Ishikawa (cell line): ENCODE measurements around the gene ZBTB18.
A peak's percentile ranks its signal among the peaks of the same experiment; 100 is the strongest.

ENCODE experiments used
- CEBPB ChIP-seq: IDR thresholded peaks from 2 replicates; pipeline ENCODE4 v1.6.1; 2012
- CREB1 ChIP-seq: IDR thresholded peaks from 2 replicates; pipeline ENCODE4 v1.6.1; 2012; ENCODE audit warnings: low read depth
- EGR1 ChIP-seq: IDR thresholded peaks from 2 replicates; pipeline ENCODE4 v1.6.1; 2012
- EP300 ChIP-seq: IDR thresholded peaks from 2 replicates; pipeline ENCODE4 v1.6.1; 2012; ENCODE audit warnings: borderline replicate concordance
- FOXM1 ChIP-seq: IDR thresholded peaks from 2 replicates; pipeline ENCODE4 v1.6.1; 2012; ENCODE audit warnings: low read depth, borderline replicate concordance
- NFIC ChIP-seq: IDR thresholded peaks from 2 replicates; pipeline ENCODE4 v1.6.1; 2012
- RAD21 ChIP-seq: IDR thresholded peaks from 2 replicates; pipeline ENCODE4 v1.6.1; 2012; ENCODE audit warnings: low read depth
- TAF1 ChIP-seq: IDR thresholded peaks from 2 replicates; pipeline ENCODE4 v1.6.1; 2012; ENCODE audit warnings: low read depth, mild to moderate bottlenecking
- TEAD4 ChIP-seq: IDR thresholded peaks from 2 replicates; pipeline ENCODE4 v1.6.1; 2012
- YY1 ChIP-seq: IDR thresholded peaks from 2 replicates; pipeline ENCODE4 v1.6.1; 2012; ENCODE audit warnings: low read depth
- ZBTB7A ChIP-seq: IDR thresholded peaks from 2 replicates; pipeline ENCODE4 v1.6.1; 2012; ENCODE audit warnings: low read depth
- TF ChIP-seq, protein P1 (sequence below): IDR thresholded peaks from 2 replicates; pipeline ENCODE4 v1.6.1; 2012
- TF ChIP-seq, protein P2 (sequence below): IDR thresholded peaks from 2 replicates; pipeline ENCODE4 v1.6.1; 2012
- TF ChIP-seq, protein P3 (sequence below): IDR thresholded peaks from 2 replicates; pipeline ENCODE4 v1.6.1; 2012; ENCODE audit warnings: low read depth, mild to moderate bottlenecking

ZBTB18 gene

GRCh38 chr1:244012202-244012601 is 38.9 kb upstream of the ZBTB18 start:
- no peak for TF ChIP-seq CEBPB
- TF ChIP-seq EGR1 = no peak
- TF ChIP-seq RAD21 = no peak
- TF ChIP-seq, protein P1, sequence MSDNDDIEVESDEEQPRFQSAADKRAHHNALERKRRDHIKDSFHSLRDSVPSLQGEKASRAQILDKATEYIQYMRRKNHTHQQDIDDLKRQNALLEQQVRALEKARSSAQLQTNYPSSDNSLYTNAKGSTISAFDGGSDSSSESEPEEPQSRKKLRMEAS = no peak
- no peak for TF ChIP-seq YY1
- no peak for TF ChIP-seq FOXM1
- no peak for TF ChIP-seq CREB1

GRCh38 chr1:244013100-244013499 is 38.0 kb upstream of the ZBTB18 start:
- no peak for TF ChIP-seq CEBPB
- TF ChIP-seq FOXM1 = no peak

- TF ChIP-seq RAD21 = peak; percentile 41; the same call in 1 of the 2 replicates
Observed at GRCh38 chr1:244014862-244015261, 36.2 kb upstream of the ZBTB18 start.

- no peak for TF ChIP-seq YY1
- no peak for TF ChIP-seq CEBPB
- no peak for TF ChIP-seq ZBTB7A
- TF ChIP-seq CREB1 = no peak
- TF ChIP-seq EGR1 = no peak
Observed at GRCh38 chr1:244019982-244020485, 31.0 kb upstream of the ZBTB18 start.

- TF ChIP-seq, protein P1 = no peak
- no peak for TF ChIP-seq EGR1
- no peak for TF ChIP-seq EP300
- no peak for TF ChIP-seq ZBTB7A
- TF ChIP-seq RAD21 = no peak
- TF ChIP-seq CEBPB = no peak
Observed at GRCh38 chr1:244021427-244021826, 29.7 kb upstream of the ZBTB18 start.

GRCh38 chr1:244022311-244022710 is 28.8 kb upstream of the ZBTB18 start:
- TF ChIP-seq ZBTB7A = no peak
- no peak for TF ChIP-seq EGR1
- TF ChIP-seq, protein P1 = no peak
- TF ChIP-seq EP300 = no peak
- TF ChIP-seq YY1 = no peak
- TF ChIP-seq RAD21 = no peak
- TF ChIP-seq TEAD4 = no peak
- TF ChIP-seq, protein P2, sequence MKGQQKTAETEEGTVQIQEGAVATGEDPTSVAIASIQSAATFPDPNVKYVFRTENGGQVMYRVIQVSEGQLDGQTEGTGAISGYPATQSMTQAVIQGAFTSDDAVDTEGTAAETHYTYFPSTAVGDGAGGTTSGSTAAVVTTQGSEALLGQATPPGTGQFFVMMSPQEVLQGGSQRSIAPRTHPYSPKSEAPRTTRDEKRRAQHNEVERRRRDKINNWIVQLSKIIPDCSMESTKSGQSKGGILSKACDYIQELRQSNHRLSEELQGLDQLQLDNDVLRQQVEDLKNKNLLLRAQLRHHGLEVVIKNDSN = no peak
- TF ChIP-seq, protein P3, sequence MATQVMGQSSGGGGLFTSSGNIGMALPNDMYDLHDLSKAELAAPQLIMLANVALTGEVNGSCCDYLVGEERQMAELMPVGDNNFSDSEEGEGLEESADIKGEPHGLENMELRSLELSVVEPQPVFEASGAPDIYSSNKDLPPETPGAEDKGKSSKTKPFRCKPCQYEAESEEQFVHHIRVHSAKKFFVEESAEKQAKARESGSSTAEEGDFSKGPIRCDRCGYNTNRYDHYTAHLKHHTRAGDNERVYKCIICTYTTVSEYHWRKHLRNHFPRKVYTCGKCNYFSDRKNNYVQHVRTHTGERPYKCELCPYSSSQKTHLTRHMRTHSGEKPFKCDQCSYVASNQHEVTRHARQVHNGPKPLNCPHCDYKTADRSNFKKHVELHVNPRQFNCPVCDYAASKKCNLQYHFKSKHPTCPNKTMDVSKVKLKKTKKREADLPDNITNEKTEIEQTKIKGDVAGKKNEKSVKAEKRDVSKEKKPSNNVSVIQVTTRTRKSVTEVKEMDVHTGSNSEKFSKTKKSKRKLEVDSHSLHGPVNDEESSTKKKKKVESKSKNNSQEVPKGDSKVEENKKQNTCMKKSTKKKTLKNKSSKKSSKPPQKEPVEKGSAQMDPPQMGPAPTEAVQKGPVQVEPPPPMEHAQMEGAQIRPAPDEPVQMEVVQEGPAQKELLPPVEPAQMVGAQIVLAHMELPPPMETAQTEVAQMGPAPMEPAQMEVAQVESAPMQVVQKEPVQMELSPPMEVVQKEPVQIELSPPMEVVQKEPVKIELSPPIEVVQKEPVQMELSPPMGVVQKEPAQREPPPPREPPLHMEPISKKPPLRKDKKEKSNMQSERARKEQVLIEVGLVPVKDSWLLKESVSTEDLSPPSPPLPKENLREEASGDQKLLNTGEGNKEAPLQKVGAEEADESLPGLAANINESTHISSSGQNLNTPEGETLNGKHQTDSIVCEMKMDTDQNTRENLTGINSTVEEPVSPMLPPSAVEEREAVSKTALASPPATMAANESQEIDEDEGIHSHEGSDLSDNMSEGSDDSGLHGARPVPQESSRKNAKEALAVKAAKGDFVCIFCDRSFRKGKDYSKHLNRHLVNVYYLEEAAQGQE = no peak

DNA sequence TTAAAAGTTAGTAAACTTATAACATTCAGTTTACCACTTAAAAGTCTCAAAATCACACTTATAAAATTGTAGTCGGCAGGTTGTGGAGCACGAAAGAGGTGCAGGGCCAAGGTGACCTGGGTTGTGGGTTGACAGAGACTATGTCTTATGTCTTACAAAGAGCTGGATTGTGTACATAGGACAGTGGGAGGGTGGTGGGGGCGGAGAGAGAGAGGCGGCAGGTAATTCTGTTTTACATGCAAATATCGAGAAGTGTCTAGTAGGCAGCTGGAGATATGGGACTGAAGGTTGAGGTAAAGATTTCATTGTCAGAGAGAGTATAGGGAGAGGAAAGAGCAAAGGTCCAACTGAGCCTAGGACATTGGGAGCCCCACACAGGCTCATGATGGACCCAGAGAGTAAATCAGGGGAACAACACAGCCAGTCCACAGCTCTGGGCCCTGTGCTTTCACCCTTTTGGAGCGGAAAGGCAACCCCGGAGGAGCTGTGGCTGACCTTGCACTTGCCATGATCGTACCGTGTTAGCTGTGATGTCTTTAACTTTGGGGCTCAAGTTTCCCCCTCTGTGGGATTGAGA is 28.1 kb upstream of the ZBTB18 start:
- TF ChIP-seq CEBPB (no peak), NFIC (no peak), RAD21 (no peak), ZBTB7A (no peak), TEAD4 (no peak), CREB1 (no peak), YY1 (no peak), EP300 (no peak), TAF1 (no peak), FOXM1 (no peak), EGR1 (no peak)
- TF ChIP-seq, protein P3 = no peak
- TF ChIP-seq, protein P2 = no peak
- TF ChIP-seq, protein P1 = no peak
